Cardiac fibroblast (primary cell): ENCODE measurements around the gene CUL9.

Source experiments
- DNase-seq, 2 donors: peaks; one replicate each; pipeline versions ENCODE4 v3.0.0 to v3.0.0-alpha.2; 2010; ENCODE audit warnings: low read depth in 2 of 2
- H3K4me3 ChIP-seq, 2 donors: replicated peaks in 1 of 2; 1 replicate in 1 of 2; 2 replicates in 1 of 2; pipeline ENCODE4 v1.5.1; 2011; ENCODE audit warnings: low read depth in 2 of 2, low read length in 2 of 2, mild to moderate bottlenecking in 2 of 2, moderate library complexity in 1 of 2
- TF ChIP-seq, protein P1 (sequence below): IDR thresholded peaks from one replicate; pipeline ENCODE4 v1.5.1; 2011; ENCODE audit warnings: low read depth, mild to moderate bottlenecking, low read length, inconsistent platforms

CUL9 gene

DNA sequence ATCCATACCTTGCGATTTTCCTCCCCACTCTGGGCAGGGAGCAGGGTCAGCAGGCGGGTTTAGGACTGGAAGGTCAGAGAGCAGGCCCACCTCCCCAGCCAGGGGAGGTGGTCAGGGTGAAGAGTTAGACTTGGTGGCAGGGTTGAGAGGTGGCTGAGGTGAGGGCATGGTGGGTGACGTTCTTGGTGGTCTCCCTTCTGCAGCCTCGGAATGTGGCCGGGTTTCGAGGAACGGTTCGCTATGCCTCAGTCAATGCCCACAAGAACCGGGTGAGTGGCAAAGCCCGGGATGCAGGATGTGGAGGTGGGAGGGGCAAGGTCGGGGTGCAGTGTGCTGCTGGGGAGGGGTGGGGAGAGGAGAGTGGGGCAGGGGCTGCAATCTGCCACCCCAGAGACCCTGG is 72.8 kb downstream of the CUL9 start:
- DNase-seq = no peak
- TF ChIP-seq, protein P1, sequence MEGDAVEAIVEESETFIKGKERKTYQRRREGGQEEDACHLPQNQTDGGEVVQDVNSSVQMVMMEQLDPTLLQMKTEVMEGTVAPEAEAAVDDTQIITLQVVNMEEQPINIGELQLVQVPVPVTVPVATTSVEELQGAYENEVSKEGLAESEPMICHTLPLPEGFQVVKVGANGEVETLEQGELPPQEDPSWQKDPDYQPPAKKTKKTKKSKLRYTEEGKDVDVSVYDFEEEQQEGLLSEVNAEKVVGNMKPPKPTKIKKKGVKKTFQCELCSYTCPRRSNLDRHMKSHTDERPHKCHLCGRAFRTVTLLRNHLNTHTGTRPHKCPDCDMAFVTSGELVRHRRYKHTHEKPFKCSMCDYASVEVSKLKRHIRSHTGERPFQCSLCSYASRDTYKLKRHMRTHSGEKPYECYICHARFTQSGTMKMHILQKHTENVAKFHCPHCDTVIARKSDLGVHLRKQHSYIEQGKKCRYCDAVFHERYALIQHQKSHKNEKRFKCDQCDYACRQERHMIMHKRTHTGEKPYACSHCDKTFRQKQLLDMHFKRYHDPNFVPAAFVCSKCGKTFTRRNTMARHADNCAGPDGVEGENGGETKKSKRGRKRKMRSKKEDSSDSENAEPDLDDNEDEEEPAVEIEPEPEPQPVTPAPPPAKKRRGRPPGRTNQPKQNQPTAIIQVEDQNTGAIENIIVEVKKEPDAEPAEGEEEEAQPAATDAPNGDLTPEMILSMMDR = no peak
- no peak overlapping the region for H3K4me3 ChIP-seq

DNA sequence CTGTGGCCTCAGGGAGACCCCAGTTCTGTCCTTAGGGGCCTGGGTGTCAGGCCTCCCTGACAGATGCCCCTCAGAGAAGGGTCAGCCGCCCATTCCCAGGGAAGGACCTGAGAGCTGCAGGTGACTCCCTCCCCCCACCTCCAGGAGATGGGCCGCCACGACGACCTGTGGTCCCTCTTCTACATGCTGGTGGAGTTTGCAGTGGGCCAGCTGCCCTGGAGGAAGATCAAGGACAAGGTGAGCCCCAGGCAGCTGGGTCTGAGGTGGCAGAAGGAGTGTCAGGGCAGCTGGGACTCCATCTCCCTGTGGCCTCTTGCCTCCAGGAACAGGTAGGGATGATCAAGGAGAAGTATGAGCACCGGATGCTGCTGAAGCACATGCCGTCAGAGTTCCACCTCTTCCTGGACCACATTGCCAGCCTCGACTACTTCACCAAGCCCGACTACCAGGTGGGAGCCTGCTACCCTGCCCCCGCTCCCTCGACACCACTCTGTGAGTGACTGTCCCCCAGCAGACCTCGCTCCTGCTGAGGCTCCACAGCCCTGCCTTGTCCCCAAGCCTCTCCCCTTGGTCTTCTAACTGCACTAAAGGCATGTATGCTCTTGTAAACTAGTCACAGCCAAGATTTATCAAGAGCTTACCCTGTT is 73.5 kb downstream of the CUL9 start:
- H3K4me3 ChIP-seq = no peak overlapping the region
- DNase-seq = no peak
- TF ChIP-seq, protein P1 = no peak

DNA sequence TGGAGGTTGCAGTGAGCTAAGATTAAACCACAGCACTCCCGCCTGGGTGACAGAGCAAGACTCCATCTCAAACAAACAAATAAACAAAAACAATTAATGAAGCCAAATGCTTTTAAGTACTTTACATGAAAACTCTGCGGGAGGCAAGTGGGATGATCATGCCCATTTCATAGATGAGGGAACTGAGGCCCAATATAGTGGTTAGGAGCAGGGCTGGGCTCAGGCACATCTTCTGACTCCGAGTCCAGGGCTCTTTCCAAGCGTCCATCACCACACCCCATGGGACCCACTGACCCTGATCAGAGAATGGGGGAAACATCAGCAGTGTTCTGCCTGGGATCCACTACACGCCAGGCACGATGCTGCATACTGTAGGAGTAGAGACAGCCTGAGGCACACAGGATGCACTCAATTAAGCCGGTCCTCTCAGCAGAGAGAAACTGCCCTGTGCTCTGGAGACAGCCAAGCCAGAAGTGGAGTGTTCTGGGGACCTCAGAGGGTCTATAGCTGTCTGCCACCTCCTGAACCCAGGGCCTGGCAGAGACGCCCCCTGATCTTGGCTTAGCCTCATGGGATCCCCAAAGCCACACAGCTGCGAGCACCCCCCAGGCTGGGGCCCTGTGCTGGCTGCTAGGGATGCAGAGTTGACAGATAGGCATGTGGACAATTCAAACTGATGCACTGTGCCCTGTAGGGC is 74.8 kb downstream of the CUL9 start:
- no peak overlapping the region for H3K4me3 ChIP-seq
- DNase-seq = no peak
- TF ChIP-seq, protein P1 = no peak

DNA sequence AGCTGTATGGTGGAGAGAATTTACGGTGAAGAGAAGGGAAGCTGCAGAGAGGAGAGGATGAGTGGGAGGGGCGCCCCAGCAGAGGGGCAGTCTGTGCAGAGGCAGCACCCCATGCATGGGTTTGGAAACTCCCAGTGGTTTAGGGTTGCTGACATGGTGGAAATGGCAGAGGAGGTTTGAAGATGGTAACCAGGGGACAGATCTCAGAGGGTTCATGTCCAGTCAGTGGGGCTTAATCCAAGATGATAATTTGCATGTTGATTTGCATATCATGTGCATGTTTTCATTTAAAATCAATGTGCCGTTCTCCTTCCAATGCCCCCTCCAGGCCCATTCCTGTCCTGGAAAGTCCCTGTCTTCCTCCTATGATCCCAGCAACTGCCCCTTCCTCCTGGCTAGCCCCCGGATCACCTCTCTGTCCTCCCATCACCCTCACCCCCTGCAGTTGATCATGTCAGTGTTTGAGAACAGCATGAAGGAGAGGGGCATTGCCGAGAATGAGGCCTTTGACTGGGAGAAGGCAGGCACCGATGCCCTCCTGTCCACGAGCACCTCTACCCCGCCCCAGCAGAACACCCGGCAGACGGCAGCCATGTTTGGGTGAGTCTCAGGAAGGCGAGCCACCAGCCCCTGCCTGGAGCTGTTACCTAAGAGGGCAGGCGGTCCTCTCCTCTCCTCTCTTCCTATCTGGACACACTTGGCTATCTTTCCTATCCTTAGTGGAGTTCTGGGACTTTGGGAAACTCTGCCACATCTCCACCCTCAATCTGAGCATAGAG is 75.6 kb downstream of the CUL9 start:
- TF ChIP-seq, protein P1 = no peak
- no peak for DNase-seq
- no peak overlapping the region for H3K4me3 ChIP-seq

DNA sequence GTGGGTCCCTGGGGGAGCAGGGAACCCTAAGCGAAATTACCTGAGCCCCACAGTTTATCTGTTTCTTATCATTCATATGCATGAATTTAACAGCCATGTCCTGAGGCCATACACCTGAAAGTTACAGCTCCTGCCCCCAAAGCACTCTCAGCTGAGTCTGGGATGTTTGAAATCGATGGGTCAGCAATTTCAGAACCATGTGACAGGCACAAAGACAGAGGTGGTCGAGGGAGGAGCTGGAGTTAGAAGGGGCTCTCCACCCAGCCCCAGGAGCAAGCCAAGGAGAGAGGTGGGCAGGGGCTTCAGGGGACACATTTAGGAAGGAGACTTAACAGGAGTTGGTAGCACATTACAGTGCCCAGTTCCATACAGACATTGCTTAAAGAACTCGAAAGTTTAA is 76.2 kb downstream of the CUL9 start:
- TF ChIP-seq, protein P1 = no peak

DNA sequence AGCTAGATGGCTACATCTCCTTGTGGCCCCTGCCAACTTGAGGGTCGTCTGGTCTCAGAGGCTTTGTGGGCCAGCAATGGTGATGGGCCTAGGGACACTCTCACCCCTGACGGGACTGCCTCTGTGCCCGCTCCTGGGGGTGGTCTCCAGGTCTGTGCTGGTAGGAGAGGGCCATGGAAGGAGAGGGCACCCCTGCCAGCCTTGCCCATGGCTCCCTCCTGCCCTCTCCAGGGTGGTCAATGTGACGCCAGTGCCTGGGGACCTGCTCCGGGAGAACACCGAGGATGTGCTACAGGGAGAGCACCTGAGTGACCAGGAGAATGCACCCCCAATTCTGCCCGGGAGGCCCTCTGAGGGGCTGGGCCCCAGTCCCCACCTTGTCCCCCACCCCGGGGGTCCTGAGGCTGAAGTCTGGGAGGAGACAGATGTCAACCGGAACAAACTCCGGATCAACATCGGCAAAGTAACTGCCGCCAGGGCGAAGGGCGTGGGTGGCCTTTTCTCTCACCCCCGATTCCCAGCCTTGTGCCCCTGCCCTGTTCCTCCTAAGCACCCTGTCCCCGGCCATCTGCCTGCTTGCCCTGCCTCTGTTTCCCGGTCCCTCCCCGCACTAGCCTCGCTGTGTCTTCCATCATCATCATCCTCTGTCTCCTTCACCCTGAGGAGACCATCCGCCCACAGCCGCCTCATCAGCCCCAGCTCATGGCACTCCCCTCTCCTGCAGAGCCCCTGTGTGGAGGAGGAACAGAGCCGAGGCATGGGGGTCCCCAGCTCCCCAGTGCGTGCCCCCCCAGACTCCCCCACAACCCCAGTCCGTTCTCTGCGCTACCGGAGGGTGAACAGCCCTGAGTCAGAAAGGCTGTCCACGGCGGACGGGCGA is 77.1 kb downstream of the CUL9 start:
- no peak overlapping the region for H3K4me3 ChIP-seq
- DNase-seq = no peak
- TF ChIP-seq, protein P1 = no peak

More for the DNA sequence above, 76.2 kb downstream of the CUL9 start:
- no peak overlapping the region for H3K4me3 ChIP-seq
- DNase-seq = no peak
